B cell (primary cell): ENCODE measurements around the gene ACAN. TPM values are rescaled to one million over a fixed set of nuclear protein-coding genes. Genes with fewer than 3 reads are reported as not detected.

Experiments used
- ATAC-seq: fragments of 200-7000 bp; cut with Tn5 transposase; one replicate; pipeline ENCODE4 v1.10.0; 2021; ENCODE audit warnings: low read depth, mild to moderate bottlenecking, moderate number of reproducible peaks, moderate library complexity
- CTCF ChIA-PET: fragments of 350-600 bp; sonication (Branson Sonifier 250); formaldehyde crosslinking; loops from one replicate; lab custom pipeline; 2021; ENCODE audit warnings: antibody characterized with exemption, inconsistent platforms; lab: Charles Lee
- POLR2A ChIA-PET: fragments of 350-600 bp; sonication (Branson Sonifier 250); formaldehyde crosslinking; loops from one replicate; lab custom pipeline; 2021; ENCODE audit warnings: antibody characterized with exemption; lab: Charles Lee
- DNase-seq: peaks from one replicate; pipeline ENCODE4 v3.0.0; 2013
- H2AFZ ChIP-seq: 2 replicates; pipeline ENCODE4 v1.6.1; 2012; ENCODE audit warnings: mild to moderate bottlenecking, low read depth, low read length; ENCODE audit not compliant: insufficient read depth, poor library complexity, severe bottlenecking
- H3K27ac ChIP-seq, 2 donors: 1 replicate in 1 of 2; 2 replicates in 1 of 2; pipeline ENCODE4 v1.5.1; 2012 to 2013; ENCODE audit warnings: low read length in 2 of 2, mild to moderate bottlenecking in 2 of 2, moderate library complexity in 1 of 2
- H3K27me3 ChIP-seq, 4 experiments: fragments of 200-600 bp in 1 of 4; sonication (generic) in 1 of 4; replicated peaks in 1 of 4; 1 replicate in 2 of 4; 2 replicates in 2 of 4; pipeline versions ENCODE4 v1.6.1 to v1.7.0; 2013 to 2016; ENCODE audit warnings: low read length in 3 of 4, mild to moderate bottlenecking in 2 of 4, mixed read lengths in 1 of 4, moderate library complexity in 1 of 4; ENCODE audit not compliant: insufficient read depth in 4 of 4, control insufficient read depth in 3 of 4; ENCODE audit errors: control extremely low read depth in 1 of 4
- H3K36me3 ChIP-seq, 2 experiments: replicated peaks in 1 of 2; 1 replicate in 1 of 2; 2 replicates in 1 of 2; pipeline versions ENCODE4 v1.6.1 to v1.7.1; 2013; ENCODE audit warnings: low read length in 1 of 2; ENCODE audit not compliant: insufficient read depth in 2 of 2, control insufficient read depth in 1 of 2; ENCODE audit errors: control extremely low read depth in 1 of 2, extremely low read depth in 1 of 2
- H3K4me1 ChIP-seq, 2 donors: fragments of 200-600 bp in 1 of 2; sonication (generic) in 1 of 2; 1 replicate in 1 of 2; 2 replicates in 1 of 2; pipeline versions ENCODE4 v1.5.1 to v1.6.1; 2013 to 2017; ENCODE audit warnings: low read length in 2 of 2; ENCODE audit not compliant: control insufficient read depth in 2 of 2, insufficient read depth in 2 of 2
- H3K4me2 ChIP-seq: replicated peaks from 2 replicates; pipeline ENCODE3; 2012; ENCODE audit warnings: mild to moderate bottlenecking, low read depth, low read length; ENCODE audit not compliant: poor library complexity, severe bottlenecking
- H3K4me3 ChIP-seq, 5 experiments: fragments of 200-600 bp in 1 of 5; sonication (generic) in 1 of 5; 1 replicate in 3 of 5; 2 replicates in 2 of 5; pipeline versions ENCODE4 v1.5.1 to v1.7.0; 2011 to 2016; ENCODE audit warnings: low read length in 4 of 5, mild to moderate bottlenecking in 4 of 5, low read depth in 2 of 5, control low read depth in 1 of 5, moderate library complexity in 1 of 5; ENCODE audit not compliant: insufficient read depth in 1 of 5; ENCODE audit errors: control extremely low read depth in 1 of 5, extremely low read depth in 1 of 5
- H3K79me2 ChIP-seq: fragments of 200-600 bp; sonication (generic); one replicate; pipeline ENCODE4 v1.6.0; 2016; ENCODE audit warnings: low read length; ENCODE audit not compliant: control insufficient read depth, insufficient read depth
- H3K9ac ChIP-seq: fragments of 200-600 bp; sonication (generic); 2 replicates; pipeline ENCODE4 v1.6.1; 2017; ENCODE audit warnings: mild to moderate bottlenecking, low read length, moderate library complexity
- H3K9me3 ChIP-seq, 3 donors: one replicate each; pipeline versions ENCODE4 v1.6.1 to v1.7.1; 2013; ENCODE audit warnings: low read length in 2 of 3; ENCODE audit not compliant: control insufficient read depth in 2 of 3, insufficient read depth in 1 of 3; ENCODE audit errors: control extremely low read depth in 1 of 3
- H4K20me1 ChIP-seq: 2 replicates; pipeline ENCODE4 v1.6.0; 2012; ENCODE audit warnings: mild to moderate bottlenecking, low read length; ENCODE audit not compliant: insufficient read depth, control insufficient read depth, poor library complexity, severe bottlenecking
- H3K27ac Mint-ChIP-seq: one replicate; pipeline ENCODE4 v1.8.0; 2021; ENCODE audit warnings: mixed read lengths
- H3K27me3 Mint-ChIP-seq: one replicate; pipeline ENCODE4 v1.8.0; 2021; ENCODE audit warnings: mixed read lengths
- H3K4me1 Mint-ChIP-seq: one replicate; pipeline ENCODE4 v1.8.0; 2021; ENCODE audit warnings: mixed read lengths
- H3K4me3 Mint-ChIP-seq: one replicate; pipeline ENCODE4 v1.8.0; 2021; ENCODE audit warnings: mixed read lengths
- H3K9me3 Mint-ChIP-seq: one replicate; pipeline ENCODE4 v1.8.0; 2022; ENCODE audit warnings: mixed read lengths; ENCODE audit not compliant: insufficient read depth
- CTCF ChIP-seq: fragments of 200-600 bp; IDR thresholded peaks from one replicate; pipeline ENCODE4 v1.8.0; 2022; ENCODE audit warnings: antibody characterized with exemption, mild to moderate bottlenecking
- EZH2 ChIP-seq: IDR thresholded peaks from 2 replicates; pipeline ENCODE4 v1.6.1; 2012; ENCODE audit warnings: borderline replicate concordance, low read depth, mild to moderate bottlenecking, moderate library complexity, low read length; ENCODE audit not compliant: insufficient read depth, poor library complexity, severe bottlenecking
- WGBS: methylation state at CpG from one replicate; pipeline ENCODE4 v1.1.5; 2013; ENCODE audit warnings: missing lambda C conversion rate; ENCODE audit not compliant: insufficient coverage; 5-methylcytosine and 5-hydroxymethylcytosine counted together
- intact Hi-C: fragments of 100-400 bp; cut with micrococcal nuclease; formaldehyde crosslinking; loops from one replicate; pipeline ENCODE4 v1.10.0; 2022
- polyA plus RNA-seq: library from polyadenylated mRNA; depleted of rRNA; stranded (reverse); fragments of >200 nt; gene quantifications from 2 replicates; pipeline ENCODE4 v1.2.3, GENCODE V29; 2012
- total RNA-seq, 2 donors: library from RNA; stranded (reverse); fragments of 120-200 nt in 1 of 2; gene quantifications; 1 replicate in 1 of 2; 2 replicates in 1 of 2; pipeline versions ENCODE4 v1.2.3 to v1.2.4, GENCODE V29; 2013 to 2022

The ACAN gene
- total and polyA plus RNA-seq, 2 donors (not counting 1 experiment from before 2014, with no cell fraction given), result 0.01 TPM; not detected in 1

GRCh38 chr15:88866295-88866881 lies 63.2 kb downstream of the ACAN start:
- ChIA-PET POLR2A (no interaction called here), CTCF (no interaction called here)
- Mint-ChIP-seq H3K9me3 (no peaks in the 10 kb centered on the region), H3K27me3 (peaks cover 8% of the 10 kb centered on the region), H3K27ac (no peak overlapping the region), H3K4me1 (no peaks in the 10 kb centered on the region), H3K4me3 (no peak overlapping the region)
- 91% methylated on average over 8 of the region's 10 CpGs for WGBS
- intact Hi-C loops, result no loop called here
- Histone ChIP-seq H3K79me2 (no peaks in the 10 kb centered on the region), H3K4me1 (no peaks in the 10 kb centered on the region), H3K4me2 (no peak overlapping the region), H3K27me3 (peaks cover 0 to 2% (median 0%) of the 10 kb centered on the region in 4 experiments), H4K20me1 (no peaks in the 10 kb centered on the region), H2AFZ (no peak overlapping the region), H3K9me3 (peaks cover 0 to 2% (median 0%) of the 10 kb centered on the region in 3 donors), H3K27ac (no peak overlapping the region), H3K36me3 (no peaks in the 10 kb centered on the region), H3K9ac (no peak overlapping the region), H3K4me3 (no peak overlapping the region)
- no peak for DNase-seq
- TF ChIP-seq CTCF (no peak), EZH2 (no peak)
- ATAC-seq, result no peak

- intact Hi-C loops, result no loop called here
- WGBS, result 87% methylated on average over 14 of the region's 14 CpGs
- H3K27me3 Mint-ChIP-seq, result peaks cover 8% of the 10 kb centered on the region
- no peak overlapping the region for H3K27ac Mint-ChIP-seq
- Histone ChIP-seq H3K27ac (no peak overlapping the region), H3K36me3 (no peaks in the 10 kb centered on the region), H4K20me1 (no peaks in the 10 kb centered on the region), H3K79me2 (no peaks in the 10 kb centered on the region), H3K4me2 (no peak overlapping the region), H3K9me3 (peaks cover 0 to 2% (median 0%) of the 10 kb centered on the region in 3 donors), H3K27me3 (peaks cover 0 to 6% (median 0%) of the 10 kb centered on the region in 4 experiments), H2AFZ (no peak overlapping the region), H3K4me1 (no peaks in the 10 kb centered on the region), H3K9ac (no peak overlapping the region), H3K4me3 (no peak overlapping the region)
- CTCF ChIA-PET, result no interaction called here
- H3K9me3 Mint-ChIP-seq, result no peaks in the 10 kb centered on the region
- DNase-seq (no peak), ATAC-seq (no peak)
- H3K4me1 Mint-ChIP-seq, result no peaks in the 10 kb centered on the region
- TF ChIP-seq CTCF (no peak), EZH2 (no peak)
- no peak overlapping the region for H3K4me3 Mint-ChIP-seq
- POLR2A ChIA-PET, result no interaction called here
Observed at GRCh38 chr15:88871313-88871712, 68.1 kb downstream of the ACAN start.
